Trophoblast cell (in vitro differentiated cells and primary cell): ENCODE results near the gene ARFGAP2.
A peak's percentile ranks its signal among the peaks of the same experiment; 100 is the strongest.

Experiments used
- DNase-seq, 2 donors: peaks; one replicate each; pipeline ENCODE4 v3.0.0-alpha.2; 2016
- H2AFZ ChIP-seq: 2 replicates; pipeline ENCODE4 v1.6.1; 2013; ENCODE audit warnings: low read length, moderate library complexity, mild to moderate bottlenecking; ENCODE audit not compliant: insufficient read depth, poor library complexity
- H2AK5ac ChIP-seq: 2 replicates; pipeline ENCODE4 v1.6.1; 2013; ENCODE audit warnings: mild to moderate bottlenecking, low read length
- H2BK120ac ChIP-seq: 2 replicates; pipeline ENCODE4 v1.6.1; 2013; ENCODE audit warnings: low read length, mild to moderate bottlenecking, moderate library complexity; ENCODE audit not compliant: insufficient read depth, poor library complexity
- H2BK12ac ChIP-seq: 2 replicates; pipeline ENCODE4 v1.6.1; 2013; ENCODE audit warnings: mild to moderate bottlenecking, low read length, moderate library complexity
- H2BK5ac ChIP-seq: 2 replicates; pipeline ENCODE4 v1.6.1; 2013; ENCODE audit warnings: low read length, low read depth, moderate library complexity, mild to moderate bottlenecking; ENCODE audit not compliant: poor library complexity
- H3K14ac ChIP-seq: 2 replicates; pipeline ENCODE4 v1.6.1; 2013; ENCODE audit warnings: mild to moderate bottlenecking, low read length
- H3K18ac ChIP-seq: 2 replicates; pipeline ENCODE4 v1.6.1; 2013; ENCODE audit warnings: mild to moderate bottlenecking, low read length
- H3K23ac ChIP-seq: 2 replicates; pipeline ENCODE4 v1.6.1; 2013; ENCODE audit warnings: low read length
- H3K27ac ChIP-seq: 2 replicates; pipeline ENCODE4 v1.5.1; 2013; ENCODE audit warnings: low read depth, mild to moderate bottlenecking, inconsistent platforms, low read length, moderate library complexity
- H3K27me3 ChIP-seq: 2 replicates; pipeline ENCODE4 v1.6.1; 2013; ENCODE audit warnings: inconsistent platforms, mild to moderate bottlenecking, low read length, moderate library complexity; ENCODE audit not compliant: insufficient read depth
- H3K36me3 ChIP-seq, 2 experiments: 1 replicate in 1 of 2; 2 replicates in 1 of 2; pipeline ENCODE4 v1.6.1; 2013; ENCODE audit warnings: low read length in 2 of 2, mild to moderate bottlenecking in 2 of 2, moderate library complexity in 1 of 2; ENCODE audit not compliant: insufficient read depth in 2 of 2, control insufficient read depth in 1 of 2
- H3K4ac ChIP-seq: 2 replicates; pipeline ENCODE4 v1.6.1; 2013; ENCODE audit warnings: low read depth, mild to moderate bottlenecking, low read length, moderate library complexity
- H3K4me1 ChIP-seq, 2 experiments: 1 replicate in 1 of 2; 2 replicates in 1 of 2; pipeline ENCODE4 v1.6.1; 2013; ENCODE audit warnings: low read length in 2 of 2, mild to moderate bottlenecking in 2 of 2, moderate library complexity in 1 of 2; ENCODE audit not compliant: insufficient read depth in 2 of 2, control insufficient read depth in 1 of 2
- H3K4me2 ChIP-seq: 2 replicates; pipeline ENCODE4 v1.6.1; 2013; ENCODE audit warnings: inconsistent platforms, mild to moderate bottlenecking, low read length, moderate library complexity
- H3K4me3 ChIP-seq: 2 replicates; pipeline ENCODE4 v1.5.1; 2013; ENCODE audit warnings: mild to moderate bottlenecking, low read depth, low read length, inconsistent platforms
- H3K79me1 ChIP-seq: one replicate; pipeline ENCODE4 v1.6.1; 2013; ENCODE audit warnings: low read length
- H3K79me2 ChIP-seq: 2 replicates; pipeline ENCODE4 v1.6.1; 2013; ENCODE audit warnings: low read length, mild to moderate bottlenecking; ENCODE audit not compliant: control insufficient read depth, insufficient read depth, poor library complexity
- H3K9ac ChIP-seq: 2 replicates; pipeline ENCODE4 v1.6.1; 2013; ENCODE audit warnings: mild to moderate bottlenecking, low read length
- H3K9me3 ChIP-seq: 2 replicates; pipeline ENCODE4 v1.6.1; 2013; ENCODE audit warnings: low read depth, mild to moderate bottlenecking, control low read depth, inconsistent platforms, low read length; ENCODE audit not compliant: insufficient read depth
- H4K12ac ChIP-seq: 2 replicates; pipeline ENCODE4 v1.6.1; 2013; ENCODE audit warnings: low read depth, mild to moderate bottlenecking, low read length, moderate library complexity
- H4K8ac ChIP-seq: 2 replicates; pipeline ENCODE4 v1.6.1; 2013; ENCODE audit warnings: low read depth, mild to moderate bottlenecking, low read length, moderate library complexity
- H4K91ac ChIP-seq: one replicate; pipeline ENCODE4 v1.6.1; 2013; ENCODE audit warnings: low read depth, mild to moderate bottlenecking, low read length, moderate library complexity
- WGBS: extraction: QIAGEN DNeasy Blood & Tissue Kit; methylation state at CpG from one replicate; pipeline ENCODE4 v1.1.7; 2013; ENCODE audit warnings: missing lambda C conversion rate; ENCODE audit not compliant: insufficient read length, insufficient coverage; ENCODE audit errors: extremely low coverage; 5-methylcytosine and 5-hydroxymethylcytosine counted together

Gene ARFGAP2

GRCh38 chr11:47163193-47163592 is 13.5 kb downstream of the ARFGAP2 start:
- Histone ChIP-seq H3K27ac (no peak overlapping the region), H3K4me2 (no peak overlapping the region), H2BK12ac (no peak overlapping the region), H3K79me2 (no peaks in the 10 kb centered on the region), H3K23ac (no peak overlapping the region), H3K14ac (no peak overlapping the region), H4K12ac (no peak overlapping the region), H3K4ac (no peak overlapping the region), H3K4me1 (no peaks in the 10 kb centered on the region), H2AFZ (no peak overlapping the region), H3K27me3 (no peaks in the 10 kb centered on the region), H3K4me3 (no peak overlapping the region), H4K8ac (no peak overlapping the region), H3K36me3 (peaks cover 49 to 54% of the 10 kb centered on the region in 2 experiments), H4K91ac (no peak overlapping the region), H3K79me1 (no peaks in the 10 kb centered on the region), H3K9ac (no peak overlapping the region), H2BK5ac (no peak overlapping the region), H3K9me3 (no peaks in the 10 kb centered on the region), H2BK120ac (no peak overlapping the region), H3K18ac (no peak overlapping the region), H2AK5ac (no peak overlapping the region)
- WGBS = no CpG with 5 or more reads among the region's 3 CpGs
- no peak for DNase-seq

- Histone ChIP-seq H3K18ac (no peak overlapping the region), H3K9ac (no peak overlapping the region), H3K4me3 (no peak overlapping the region), H2BK120ac (no peak overlapping the region), H3K4me2 (no peak overlapping the region), H3K14ac (no peak overlapping the region), H4K91ac (no peak overlapping the region), H3K4ac (no peak overlapping the region), H4K12ac (no peak overlapping the region), H3K27ac (no peak overlapping the region), H3K23ac (no peak overlapping the region), H2AFZ (no peak overlapping the region), H2AK5ac (no peak overlapping the region), H3K79me2 (no peaks in the 10 kb centered on the region), H3K36me3 (peaks cover 43 to 54% of the 10 kb centered on the region in 2 experiments), H2BK12ac (no peak overlapping the region), H3K79me1 (no peaks in the 10 kb centered on the region), H4K8ac (no peak overlapping the region), H3K9me3 (no peaks in the 10 kb centered on the region), H3K4me1 (no peaks in the 10 kb centered on the region), H2BK5ac (no peak overlapping the region), H3K27me3 (no peaks in the 10 kb centered on the region)
- no CpG with 5 or more reads among the region's 5 CpGs for WGBS
- DNase-seq = no peak
These were observed 14.3 kb downstream of the ARFGAP2 start for GRCh38 chr11:47162426-47162825.

GRCh38 chr11:47161890-47162289 is 14.8 kb downstream of the ARFGAP2 start:
- Histone ChIP-seq H3K4ac (no peak overlapping the region), H3K9me3 (no peaks in the 10 kb centered on the region), H3K79me2 (no peaks in the 10 kb centered on the region), H3K27me3 (no peaks in the 10 kb centered on the region), H2BK12ac (no peak overlapping the region), H3K4me1 (no peaks in the 10 kb centered on the region), H2AFZ (no peak overlapping the region), H3K4me2 (no peak overlapping the region), H3K18ac (no peak overlapping the region), H3K14ac (no peak overlapping the region), H4K8ac (no peak overlapping the region), H2BK5ac (no peak overlapping the region), H2AK5ac (no peak overlapping the region), H3K36me3 (peaks cover 40 to 52% of the 10 kb centered on the region in 2 experiments), H4K12ac (no peak overlapping the region), H4K91ac (no peak overlapping the region), H3K4me3 (no peak overlapping the region), H2BK120ac (no peak overlapping the region), H3K23ac (no peak overlapping the region), H3K27ac (no peak overlapping the region), H3K79me1 (no peaks in the 10 kb centered on the region), H3K9ac (no peak overlapping the region)
- no CpG with 5 or more reads among the region's 9 CpGs for WGBS
- DNase-seq = no peak

- Histone ChIP-seq H3K27me3 (no peaks in the 10 kb centered on the region), H3K4ac (no peak overlapping the region), H3K27ac (no peak overlapping the region), H4K12ac (peak overlapping the region; percentile 24), H3K4me1 (no peaks in the 10 kb centered on the region), H2BK5ac (no peak overlapping the region), H4K91ac (no peak overlapping the region), H4K8ac (no peak overlapping the region), H2BK120ac (no peak overlapping the region), H3K18ac (no peak overlapping the region), H3K4me3 (no peak overlapping the region), H3K79me2 (no peaks in the 10 kb centered on the region), H3K79me1 (no peaks in the 10 kb centered on the region), H3K14ac (no peak overlapping the region), H2BK12ac (no peak overlapping the region), H3K9ac (no peak overlapping the region), H3K9me3 (no peaks in the 10 kb centered on the region), H3K23ac (no peak overlapping the region), H3K36me3 (peaks cover 34 to 49% of the 10 kb centered on the region in 2 experiments), H2AFZ (no peak overlapping the region), H3K4me2 (no peak overlapping the region), H2AK5ac (no peak overlapping the region)
- no CpG with 5 or more reads among the region's 14 CpGs for WGBS
- DNase-seq = peak; percentile 40 to 78
These were observed 15.4 kb downstream of the ARFGAP2 start for GRCh38 chr11:47161134-47161854.
